Naive thymus-derived CD4-positive, alpha-beta T cell (primary cell): ENCODE measurements around the gene STH. TPM values are rescaled to one million over a fixed set of nuclear protein-coding genes. Genes with fewer than 3 reads are reported as not detected.
A peak's percentile ranks its signal among the peaks of the same experiment; 100 is the strongest.

Experiments used
- ATAC-seq: fragments of 150-1000 bp; cut with Tn5 transposase; 2 replicates; pipeline ENCODE4 v1.10.0; 2021; ENCODE audit warnings: mild to moderate bottlenecking, moderate library complexity
- CTCF ChIA-PET: fragments of 350-600 bp; sonication (Branson Sonifier 250); formaldehyde crosslinking; loops from one replicate; lab custom pipeline; 2021; ENCODE audit warnings: antibody characterized with exemption; lab: Charles Lee
- POLR2A ChIA-PET: fragments of 350-600 bp; sonication (Branson Sonifier 250); formaldehyde crosslinking; loops from one replicate; lab custom pipeline; 2021; ENCODE audit warnings: antibody characterized with exemption, inconsistent platforms; lab: Charles Lee
- DNase-seq, 9 donors: peaks; one replicate each; pipeline versions ENCODE4 v3.0.0 to v3.0.0-alpha.2; 2020 to 2022; ENCODE audit warnings: mixed read lengths in 1 of 9
- H3K27ac ChIP-seq: one replicate; pipeline ENCODE4 v1.7.0; 2013; ENCODE audit warnings: mild to moderate bottlenecking, low read depth, low read length, moderate library complexity
- H3K27me3 ChIP-seq, 2 donors: one replicate each; pipeline ENCODE4 v1.7.0; 2013; ENCODE audit warnings: low read length in 2 of 2, mild to moderate bottlenecking in 2 of 2, moderate library complexity in 2 of 2; ENCODE audit not compliant: control insufficient read depth in 2 of 2, insufficient read depth in 2 of 2
- H3K36me3 ChIP-seq, 3 experiments: 1 replicate in 2 of 3; 2 replicates in 1 of 3; pipeline ENCODE4 v1.7.0; 2013; ENCODE audit warnings: low read length in 3 of 3, mild to moderate bottlenecking in 3 of 3, moderate library complexity in 1 of 3; ENCODE audit not compliant: insufficient read depth in 3 of 3, control insufficient read depth in 2 of 3
- H3K4me1 ChIP-seq, 2 donors: one replicate each; pipeline ENCODE4 v1.7.0; 2013; ENCODE audit warnings: low read length in 2 of 2, mild to moderate bottlenecking in 2 of 2, moderate library complexity in 1 of 2; ENCODE audit not compliant: control insufficient read depth in 2 of 2, insufficient read depth in 2 of 2
- H3K4me3 ChIP-seq: 2 replicates; pipeline ENCODE4 v1.7.0; 2013; ENCODE audit warnings: mild to moderate bottlenecking, low read length
- H3K9me3 ChIP-seq, 3 experiments: 1 replicate in 2 of 3; 2 replicates in 1 of 3; pipeline ENCODE4 v1.7.0; 2013; ENCODE audit warnings: low read length in 3 of 3; ENCODE audit not compliant: control insufficient read depth in 2 of 3
- H3K27ac Mint-ChIP-seq, 9 donors: one replicate each; pipeline ENCODE4 v1.8.0; 2020 to 2022; ENCODE audit warnings: mixed read lengths in 9 of 9, mild to moderate bottlenecking in 8 of 9, moderate library complexity in 5 of 9, inconsistent platforms in 2 of 9
- H3K27me3 Mint-ChIP-seq, 5 donors: one replicate each; pipeline ENCODE4 v1.8.0; 2021 to 2022; ENCODE audit warnings: mixed read lengths in 5 of 5, mild to moderate bottlenecking in 1 of 5
- H3K36me3 Mint-ChIP-seq, 5 donors: one replicate each; pipeline ENCODE4 v1.8.0; 2020 to 2022; ENCODE audit warnings: mixed read lengths in 5 of 5, mild to moderate bottlenecking in 3 of 5, inconsistent platforms in 1 of 5
- H3K4me1 Mint-ChIP-seq, 7 donors: one replicate each; pipeline ENCODE4 v1.8.0; 2020 to 2022; ENCODE audit warnings: mixed read lengths in 7 of 7, mild to moderate bottlenecking in 3 of 7, inconsistent platforms in 1 of 7
- H3K4me3 Mint-ChIP-seq, 10 donors: one replicate each; pipeline ENCODE4 v1.8.0; 2020 to 2022; ENCODE audit warnings: mild to moderate bottlenecking in 10 of 10, mixed read lengths in 10 of 10, moderate library complexity in 6 of 10, inconsistent platforms in 2 of 10
- H3K9me3 Mint-ChIP-seq, 11 donors: one replicate each; pipeline ENCODE4 v1.8.0; 2020 to 2022; ENCODE audit warnings: mixed read lengths in 11 of 11, mild to moderate bottlenecking in 4 of 11, inconsistent platforms in 1 of 11, moderate library complexity in 1 of 11
- intact Hi-C, 2 donors: fragments of 100-400 bp; cut with micrococcal nuclease; formaldehyde crosslinking; loops; one replicate each; pipeline ENCODE4 v1.15.1; 2023
- polyA plus RNA-seq, 2 donors: library from polyadenylated mRNA; unstranded; fragments of 300-500 nt; fragmentation: Illumina TruSeq; gene quantifications; one replicate each; pipeline ENCODE4 v1.2.3, GENCODE V29; 2021
- total RNA-seq, 6 experiments: library from RNA in 5 of 6; stranded (reverse) in 5 of 6; gene quantifications; 1 replicate in 5 of 6; 2 replicates in 1 of 6; pipeline ENCODE4 v1.2.3 and lab custom pipeline; 2021 to 2026

STH gene
- total and polyA plus RNA-seq, 7 experiments from 2014 or later = not detected

DNA sequence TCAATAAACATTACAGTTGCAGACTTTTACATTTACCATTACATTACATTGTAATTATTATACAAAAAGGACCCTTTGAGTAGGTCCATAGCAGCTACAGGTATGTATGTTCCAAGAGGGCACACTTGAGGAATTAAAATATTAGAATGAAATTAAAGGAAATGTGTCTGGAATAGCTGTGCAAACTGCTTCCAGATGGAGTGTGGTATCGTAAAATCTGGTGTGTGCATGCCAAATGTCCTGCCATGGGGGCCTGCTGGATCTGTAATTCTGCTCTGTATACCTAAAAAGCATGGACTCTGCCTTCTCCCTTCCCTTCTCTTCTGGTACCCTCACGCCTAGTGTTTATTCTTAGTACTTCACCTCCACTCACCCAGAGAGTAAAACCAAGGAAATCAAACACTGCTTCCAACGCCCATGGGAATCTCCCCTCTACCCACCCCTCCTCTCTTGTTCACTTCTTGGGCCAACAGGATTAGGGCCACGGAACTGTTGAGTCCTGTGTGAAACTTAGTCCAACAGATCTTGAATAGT lies 38.7 kb downstream of the STH start:
- Mint-ChIP-seq H3K27me3 (no peaks in the 10 kb centered on the region), H3K4me1 (peaks cover 0 to 8% (median 5%) of the 10 kb centered on the region in 7 donors), H3K4me3 (no peak overlapping the region), H3K9me3 (peaks cover 0 to 1% (median 0%) of the 10 kb centered on the region in 11 donors), H3K36me3 (peaks cover 18 to 63% (median 40%) of the 10 kb centered on the region in 5 donors), H3K27ac (peak overlapping the region in 6 of 9 donors; percentile 5 to 86 (median 51))
- DNase-seq (no peak), ATAC-seq (no peak)
- no peak overlapping the region for H3K27ac ChIP-seq
- intact Hi-C loops = no loop called here
- POLR2A ChIA-PET = no interaction called here
- H3K36me3 ChIP-seq = peaks cover 30 to 79% (median 74%) of the 10 kb centered on the region in 3 experiments
- H3K9me3 ChIP-seq = no peaks in the 10 kb centered on the region
- no peak overlapping the region for H3K4me3 ChIP-seq
- H3K4me1 ChIP-seq = no peaks in the 10 kb centered on the region
- no peaks in the 10 kb centered on the region for H3K27me3 ChIP-seq
- CTCF ChIA-PET = interaction anchor here (0.8 to 3.5 kb wide), 2 partner anchors 34 to 36 kb away, joined by 3 to 14 read pairs; no protein-coding TSS in a partner anchor

DNA sequence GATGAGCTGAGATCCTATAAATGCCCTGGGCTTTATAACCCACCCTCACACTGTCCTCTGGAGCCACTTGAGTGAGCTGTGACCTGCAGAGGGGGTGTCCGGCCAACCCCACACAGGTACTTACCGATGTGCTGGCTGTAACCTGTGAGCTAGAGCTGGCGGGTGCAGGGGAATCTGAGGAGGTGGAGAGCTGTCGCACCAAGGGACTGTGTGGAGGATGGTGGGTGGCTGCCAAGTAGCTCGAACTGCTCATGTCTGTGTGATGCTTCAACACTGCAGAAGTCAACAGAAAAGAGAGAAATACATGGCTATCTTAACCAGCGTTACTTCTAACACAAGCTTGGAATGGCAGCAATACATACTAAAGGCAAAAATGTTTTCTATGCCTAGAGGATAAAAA lies 39.4 kb downstream of the STH start:
- POLR2A ChIA-PET = no interaction called here
- peak overlapping the region in 6 of 9 donors; percentile 5 to 86 (median 51) for H3K27ac Mint-ChIP-seq
- ATAC-seq = no peak

DNA sequence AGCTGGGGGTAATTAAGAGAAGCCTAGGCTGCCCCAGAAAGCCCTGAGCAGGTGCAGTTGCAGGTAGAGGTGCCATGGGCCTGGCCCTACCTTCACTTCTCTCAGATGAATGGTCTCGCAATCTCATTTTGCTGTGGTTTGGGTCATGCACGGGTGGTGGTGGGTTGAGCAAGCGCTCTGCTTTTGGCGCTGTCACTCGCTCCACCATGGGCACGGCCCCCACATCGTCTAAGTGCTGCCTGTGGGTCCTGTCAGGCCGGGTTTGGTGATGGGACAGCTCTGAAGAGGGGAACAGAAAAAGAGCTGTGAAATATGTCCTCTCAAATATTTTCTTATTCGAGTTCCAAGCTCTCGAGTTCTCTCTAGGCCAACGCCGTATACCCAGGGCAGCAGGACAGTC lies 39.9 kb downstream of the STH start:
- H3K4me3 ChIP-seq = no peak overlapping the region
- Mint-ChIP-seq H3K9me3 (peaks cover 0 to 1% (median 0%) of the 10 kb centered on the region in 11 donors), H3K4me3 (no peak overlapping the region), H3K36me3 (peaks cover 13 to 53% (median 39%) of the 10 kb centered on the region in 5 donors), H3K27ac (peak overlapping the region in 1 of 9 donors; percentile 25), H3K4me1 (peaks cover 0 to 11% (median 5%) of the 10 kb centered on the region in 7 donors), H3K27me3 (no peaks in the 10 kb centered on the region)
- no peaks in the 10 kb centered on the region for H3K4me1 ChIP-seq
- ChIA-PET CTCF (interaction anchor here (1.1 to 3.5 kb wide), 3 partner anchors 37 to 173 kb away, joined by 3 to 19 read pairs (median 14); partner anchors contain the start of gene KANSL1), POLR2A (interaction anchor here (1.1 kb wide), 1 partner anchor 154 kb away, joined by 3 read pairs; the partner anchor contains the start of gene KANSL1)
- H3K27ac ChIP-seq = no peak overlapping the region
- DNase-seq = no peak
- intact Hi-C loops = no loop called here
- no peaks in the 10 kb centered on the region for H3K9me3 ChIP-seq
- H3K36me3 ChIP-seq = peaks cover 23 to 79% (median 62%) of the 10 kb centered on the region in 3 experiments
- no peaks in the 10 kb centered on the region for H3K27me3 ChIP-seq
- no peak for ATAC-seq

More for the DNA sequence above, 39.4 kb downstream of the STH start:
- Mint-ChIP-seq H3K9me3 (peaks cover 0 to 1% (median 0%) of the 10 kb centered on the region in 11 donors), H3K36me3 (peaks cover 14 to 57% (median 39%) of the 10 kb centered on the region in 5 donors), H3K4me3 (no peak overlapping the region), H3K4me1 (peaks cover 0 to 8% (median 5%) of the 10 kb centered on the region in 7 donors), H3K27me3 (no peaks in the 10 kb centered on the region)
- H3K27me3 ChIP-seq = no peaks in the 10 kb centered on the region
- no peaks in the 10 kb centered on the region for H3K9me3 ChIP-seq
- intact Hi-C loops = no loop called here
- CTCF ChIA-PET = interaction anchor here (0.8 to 3.5 kb wide), 4 partner anchors 34 to 174 kb away, joined by 3 to 19 read pairs (median 8); partner anchors contain the start of gene KANSL1
- H3K4me1 ChIP-seq = no peaks in the 10 kb centered on the region
- H3K4me3 ChIP-seq = no peak overlapping the region
- no peak for DNase-seq
- peaks cover 24 to 79% (median 68%) of the 10 kb centered on the region in 3 experiments for H3K36me3 ChIP-seq
- no peak overlapping the region for H3K27ac ChIP-seq

DNA sequence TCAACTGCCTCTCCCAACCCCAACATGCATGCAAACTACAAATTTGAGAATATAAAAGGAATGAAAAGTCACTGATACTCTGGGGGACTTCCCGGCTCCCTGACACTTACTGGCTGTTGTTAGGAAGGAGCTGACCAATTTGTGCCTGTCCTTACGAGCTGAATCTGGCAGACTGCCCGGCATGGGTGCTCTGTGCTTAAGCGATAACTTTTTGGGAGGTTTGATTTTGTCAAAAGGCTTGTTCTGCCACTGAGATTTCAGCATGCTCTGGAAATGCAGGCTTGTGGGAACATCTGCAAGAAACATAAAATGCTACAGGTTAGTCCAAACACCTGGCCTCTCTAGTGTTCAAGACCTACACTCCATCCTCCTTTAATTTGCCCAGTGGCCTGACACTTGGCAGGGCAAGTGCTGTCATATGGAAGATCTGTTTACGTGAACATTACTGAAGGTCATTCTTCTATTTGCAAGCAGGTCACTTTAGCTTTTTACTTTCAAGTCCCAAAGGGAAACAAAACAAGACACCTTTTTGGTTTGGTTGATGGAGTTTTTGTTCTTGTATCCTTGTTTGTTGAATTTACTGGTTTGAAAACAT lies 40.6 kb downstream of the STH start:
- Mint-ChIP-seq H3K27ac (peak overlapping the region in 4 of 9 donors; percentile 37 to 73 (median 55)), H3K36me3 (peaks cover 10 to 49% (median 32%) of the 10 kb centered on the region in 5 donors), H3K27me3 (no peaks in the 10 kb centered on the region), H3K4me1 (peaks cover 7 to 18% (median 10%) of the 10 kb centered on the region in 7 donors), H3K9me3 (peaks cover 0 to 1% (median 0%) of the 10 kb centered on the region in 11 donors), H3K4me3 (no peak overlapping the region)
- ATAC-seq = no peak
- no peak overlapping the region for H3K4me3 ChIP-seq
- DNase-seq = no peak
- POLR2A ChIA-PET = interaction anchor here (1.1 kb wide), 1 partner anchor 153 kb away, joined by 3 read pairs; the partner anchor contains the start of gene KANSL1
- no peaks in the 10 kb centered on the region for H3K9me3 ChIP-seq
- peaks cover 26 to 76% (median 62%) of the 10 kb centered on the region in 3 experiments for H3K36me3 ChIP-seq
- no peak overlapping the region for H3K27ac ChIP-seq
- no peaks in the 10 kb centered on the region for H3K27me3 ChIP-seq
- CTCF ChIA-PET = interaction anchor here (3.3 to 3.5 kb wide), 2 partner anchors 38 to 173 kb away, joined by 14 to 19 read pairs; no protein-coding TSS in a partner anchor
- H3K4me1 ChIP-seq = no peaks in the 10 kb centered on the region
- intact Hi-C loops = loop anchor here in 1 of 2 donors (5.0 kb wide), 1 partner anchor 37 kb away; no protein-coding TSS in a partner anchor

DNA sequence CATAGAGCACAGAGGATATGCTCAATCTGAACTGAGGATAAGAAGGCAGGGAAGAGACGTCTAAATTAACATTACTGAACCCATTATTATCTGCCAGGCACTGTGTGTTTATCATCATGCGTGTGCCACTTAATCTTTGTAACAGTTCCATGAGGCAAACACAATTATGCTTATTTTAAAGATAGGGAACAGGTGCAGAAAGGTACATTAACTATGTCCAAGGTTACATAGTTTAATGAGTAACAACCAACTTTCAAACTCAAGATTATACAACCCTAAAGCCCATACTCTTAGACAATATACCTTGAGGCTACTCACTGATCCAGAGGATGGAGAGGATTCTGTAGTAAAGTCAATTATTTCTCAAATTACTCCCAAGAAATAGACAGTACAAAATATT lies 43.2 kb downstream of the STH start:
- DNase-seq (no peak), ATAC-seq (no peak)
- peaks cover 4 to 28% (median 11%) of the 10 kb centered on the region in 7 donors for H3K4me1 Mint-ChIP-seq
- no peak overlapping the region for H3K4me3 Mint-ChIP-seq
- POLR2A ChIA-PET = interaction anchor here (0.6 kb wide), 1 partner anchor 12 kb away, joined by 5 read pairs; no protein-coding TSS in a partner anchor
- no peak overlapping the region for H3K4me3 ChIP-seq
- H3K9me3 ChIP-seq = no peaks in the 10 kb centered on the region
- H3K36me3 Mint-ChIP-seq = peaks cover 5 to 37% (median 18%) of the 10 kb centered on the region in 5 donors
- CTCF ChIA-PET = interaction anchor here (1.1 to 2.8 kb wide), 3 partner anchors 9 to 173 kb away, joined by 3 to 41 read pairs (median 4); no protein-coding TSS in a partner anchor
- no peaks in the 10 kb centered on the region for H3K4me1 ChIP-seq
- H3K9me3 Mint-ChIP-seq = no peaks in the 10 kb centered on the region
- intact Hi-C loops = loop anchor here in 1 of 2 donors (5.0 kb wide), 1 partner anchor 40 kb away; no protein-coding TSS in a partner anchor
- H3K36me3 ChIP-seq = peaks cover 16 to 62% (median 42%) of the 10 kb centered on the region in 3 experiments
- no peaks in the 10 kb centered on the region for H3K27me3 ChIP-seq
- no peak overlapping the region for H3K27ac ChIP-seq
- peak overlapping the region in 2 of 9 donors; percentile 40 to 48 for H3K27ac Mint-ChIP-seq
- no peaks in the 10 kb centered on the region for H3K27me3 Mint-ChIP-seq

DNA sequence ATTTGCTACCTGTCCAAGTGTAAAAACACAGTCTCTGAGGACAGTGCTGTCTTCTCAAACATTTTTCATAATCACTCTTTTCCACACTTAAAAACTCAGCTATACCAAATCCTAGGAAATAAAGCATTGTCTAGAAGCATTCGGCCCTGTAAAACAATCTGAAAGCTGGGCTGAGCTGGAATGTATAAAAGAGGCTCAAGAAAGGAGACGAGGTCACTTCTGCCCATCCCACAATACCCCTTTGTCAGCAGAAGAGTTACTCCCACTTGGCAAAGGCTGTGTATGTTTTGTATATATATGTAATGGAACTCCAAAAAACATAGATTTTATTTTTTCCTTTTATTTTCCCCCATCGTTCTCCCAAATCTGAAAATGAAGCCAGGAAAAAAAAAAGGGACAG lies 43.9 kb downstream of the STH start:
- no peaks in the 10 kb centered on the region for H3K9me3 Mint-ChIP-seq
- POLR2A ChIA-PET = interaction anchor here (0.7 to 2.5 kb wide), 4 partner anchors 157 to 778 kb away, joined by 3 to 13 read pairs (median 6); no protein-coding TSS in a partner anchor

More for the DNA sequence above, 43.9 kb downstream of the STH start:
- ATAC-seq (no peak), DNase-seq (no peak)
- no peaks in the 10 kb centered on the region for H3K27me3 ChIP-seq
- H3K36me3 ChIP-seq = peaks cover 12 to 61% (median 36%) of the 10 kb centered on the region in 3 experiments
- no peaks in the 10 kb centered on the region for H3K9me3 ChIP-seq
- Mint-ChIP-seq H3K27me3 (no peaks in the 10 kb centered on the region), H3K4me3 (no peak overlapping the region), H3K27ac (peak overlapping the region in 2 of 9 donors; percentile 6 to 22), H3K36me3 (peaks cover 3 to 36% (median 17%) of the 10 kb centered on the region in 5 donors), H3K4me1 (peaks cover 3 to 28% (median 11%) of the 10 kb centered on the region in 7 donors)
- no peak overlapping the region for H3K27ac ChIP-seq
- no peak overlapping the region for H3K4me3 ChIP-seq
- intact Hi-C loops = loop anchor here in 1 of 2 donors (5.0 kb wide), 1 partner anchor 41 kb away; no protein-coding TSS in a partner anchor
- H3K4me1 ChIP-seq = no peaks in the 10 kb centered on the region
- CTCF ChIA-PET = interaction anchor here (0.6 to 3.4 kb wide), 8 partner anchors 10 to 169 kb away, joined by 3 to 41 read pairs (median 4); no protein-coding TSS in a partner anchor
